Right kidney (tissue), 1 donor: ENCODE results near the gene FCER2.

Source experiments
- DNase-seq: peaks from one replicate; pipeline ENCODE4 v3.0.0-alpha.2; 2016

Gene FCER2

GRCh38 chr19:7676854-7677253 is 25.1 kb downstream of the FCER2 start, which contains the start of gene MCEMP1:
Gene MCEMP1, plus strand, starts transcription at chr19:7677090. Its CDS starts 31 bp downstream, at chr19:7677121.
- DNase-seq: no peak

DNA sequence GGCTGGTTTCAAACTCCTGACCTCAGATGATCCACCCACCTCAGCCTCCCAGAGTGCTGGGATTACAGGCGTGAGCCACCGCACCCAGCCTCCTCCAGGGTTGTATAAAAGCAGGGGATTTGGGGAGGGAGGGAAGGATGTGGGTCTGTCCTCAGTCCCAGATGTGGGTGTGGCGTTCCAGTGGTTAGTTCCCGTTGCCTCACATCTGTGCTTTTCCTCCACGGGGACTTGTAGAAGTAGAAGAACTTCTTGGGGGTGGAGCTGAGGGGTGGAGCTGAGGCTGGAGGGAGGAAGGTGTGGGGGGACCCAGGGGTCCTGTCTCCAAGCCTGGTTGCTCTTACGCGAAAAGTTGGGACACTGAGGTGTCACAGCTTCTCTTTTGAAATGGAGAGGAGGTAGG is 25.6 kb downstream of the FCER2 start:
- DNase-seq: no peak

DNA sequence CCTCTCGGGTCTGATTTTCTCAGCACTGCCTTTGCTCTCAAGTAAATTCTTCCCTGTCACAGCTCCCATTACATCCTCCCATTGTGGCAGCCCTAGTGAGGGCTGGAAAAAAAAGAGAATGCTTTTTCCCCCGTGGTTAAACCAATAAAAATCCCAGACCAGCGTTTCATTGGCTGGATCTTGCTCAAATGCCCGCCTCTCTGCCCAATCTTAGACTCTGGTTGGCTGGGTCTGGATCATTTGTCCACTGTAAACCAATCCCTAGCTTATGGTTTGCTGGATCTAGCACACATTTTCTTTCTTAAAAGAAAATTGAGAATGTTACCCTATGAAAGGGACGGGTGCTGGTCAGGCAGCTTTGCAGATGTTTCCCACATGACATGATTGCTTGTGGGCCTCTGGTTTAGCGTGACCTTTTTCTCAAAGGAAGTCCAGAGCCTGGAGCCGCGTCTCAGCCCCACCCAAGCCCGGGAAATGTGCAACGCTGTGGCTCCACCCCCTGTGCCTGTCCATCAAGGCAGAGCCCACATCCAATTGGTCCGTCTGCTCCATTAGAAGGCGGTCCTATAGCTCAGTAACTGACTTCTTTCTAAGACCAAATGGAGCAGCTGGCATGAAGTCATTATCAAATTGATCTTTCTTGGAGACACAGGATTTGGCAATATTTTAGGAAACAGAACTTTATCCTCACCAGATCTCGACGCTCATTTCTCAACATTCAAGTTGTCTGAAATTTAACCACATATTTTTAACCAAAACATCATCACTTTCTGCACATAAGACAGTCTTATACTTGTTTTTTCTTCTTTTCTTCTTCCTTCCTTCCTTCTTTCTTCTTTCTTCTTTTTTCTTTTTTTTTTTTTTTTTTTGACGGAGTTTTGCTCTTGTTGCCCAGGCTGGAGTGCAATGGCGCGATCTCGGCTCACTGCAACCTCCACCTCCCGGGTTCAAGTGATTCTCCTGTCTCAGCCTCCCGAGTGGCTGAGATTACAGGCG is 27.6 kb downstream of the FCER2 start:
- no peak for DNase-seq

- DNase-seq: no peak
Measured at GRCh38 chr19:7672522-7672921, 29.4 kb downstream of the FCER2 start.

DNA sequence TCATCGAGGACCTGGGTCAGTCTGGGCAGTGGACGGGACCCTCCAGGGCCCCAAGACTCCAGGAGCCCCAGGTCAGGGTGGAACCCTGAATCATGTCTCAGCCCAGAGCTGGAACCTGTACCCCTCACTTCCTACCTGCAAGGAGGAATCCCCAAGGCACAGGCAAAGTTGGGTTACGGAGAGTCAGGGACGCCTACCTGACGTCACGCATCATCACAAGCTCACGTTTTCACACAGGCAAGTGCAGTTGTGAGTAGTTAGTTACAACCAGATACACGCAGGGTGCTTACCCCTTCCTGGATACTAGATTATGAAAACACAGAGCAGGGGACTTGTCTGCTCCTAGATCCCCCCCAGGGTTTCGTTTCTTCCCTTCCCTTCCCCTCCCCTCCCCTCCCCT is 31.1 kb downstream of the FCER2 start:
- DNase-seq: no peak

GRCh38 chr19:7670150-7670783 is 31.7 kb downstream of the FCER2 start:
- peak; percentile 33 for DNase-seq

- DNase-seq: no peak
Measured at GRCh38 chr19:7669641-7670040, 32.3 kb downstream of the FCER2 start.

DNA sequence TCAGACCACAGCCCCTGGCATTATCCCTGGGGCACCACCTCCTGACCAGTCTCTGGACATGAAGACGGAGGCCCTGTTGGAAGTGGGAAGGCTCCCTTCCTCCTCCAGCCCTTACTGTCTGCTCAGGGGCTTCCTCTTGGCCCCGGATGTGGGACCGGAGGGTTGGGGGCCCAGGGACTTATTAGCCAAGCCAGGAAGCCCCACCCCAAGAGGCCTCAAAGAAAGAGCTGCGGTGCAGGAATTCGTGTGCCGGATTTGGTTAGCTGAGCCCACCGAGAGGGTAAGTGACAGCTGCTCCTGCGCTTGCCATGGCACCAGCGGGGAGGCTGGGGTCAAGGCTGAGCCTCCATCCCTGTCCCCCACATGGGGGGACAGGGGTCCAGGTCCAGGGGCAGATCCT is 33.1 kb downstream of the FCER2 start, which contains the start of gene RETN:
Gene RETN (plus strand): TSS at position 208 of the 400 bp plus-strand sequence. CDS start 278 bp downstream, outside the sequence.
- DNase-seq: no peak

DNA sequence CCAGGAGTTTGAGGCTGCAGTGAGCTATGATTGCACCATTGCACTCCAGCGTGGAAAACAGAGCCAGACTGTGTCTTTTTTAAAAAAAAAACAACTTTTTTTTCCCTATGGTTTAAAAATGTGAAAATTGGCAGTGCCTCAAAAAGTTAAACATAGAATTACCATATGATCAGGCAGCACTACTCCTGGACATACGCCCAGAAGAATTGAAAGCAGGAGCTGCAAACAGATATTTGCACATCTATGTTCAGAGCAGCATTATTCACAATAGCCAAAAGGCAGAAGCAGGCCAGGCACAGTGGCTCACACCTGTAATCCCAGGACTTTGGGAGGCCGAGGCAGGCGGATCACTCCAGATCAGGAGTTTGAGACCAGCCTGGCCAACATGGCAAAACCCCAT is 36.9 kb downstream of the FCER2 start:
- DNase-seq: no peak

GRCh38 chr19:7663706-7664105 is 38.2 kb downstream of the FCER2 start:
- DNase-seq: no peak

DNA sequence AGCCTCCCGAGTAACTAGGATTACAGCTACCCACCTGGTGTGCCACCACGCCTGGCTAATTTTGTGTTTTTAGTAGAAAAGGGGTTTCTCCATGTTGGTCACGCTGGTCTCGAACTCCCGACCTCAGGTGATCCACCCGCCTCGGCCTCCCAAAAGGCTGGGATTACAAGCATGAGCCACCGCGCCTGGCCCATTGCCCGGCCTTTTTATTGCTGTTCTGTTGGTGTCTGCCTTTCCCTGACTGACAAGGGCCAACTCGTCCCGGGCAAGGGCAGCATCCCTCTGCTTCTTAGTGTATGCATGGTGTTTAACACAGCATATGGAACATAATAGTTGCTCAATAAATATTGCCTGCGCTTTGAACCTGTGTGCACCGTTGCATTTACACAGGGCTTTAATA is 39.3 kb downstream of the FCER2 start:
- no peak for DNase-seq

DNA sequence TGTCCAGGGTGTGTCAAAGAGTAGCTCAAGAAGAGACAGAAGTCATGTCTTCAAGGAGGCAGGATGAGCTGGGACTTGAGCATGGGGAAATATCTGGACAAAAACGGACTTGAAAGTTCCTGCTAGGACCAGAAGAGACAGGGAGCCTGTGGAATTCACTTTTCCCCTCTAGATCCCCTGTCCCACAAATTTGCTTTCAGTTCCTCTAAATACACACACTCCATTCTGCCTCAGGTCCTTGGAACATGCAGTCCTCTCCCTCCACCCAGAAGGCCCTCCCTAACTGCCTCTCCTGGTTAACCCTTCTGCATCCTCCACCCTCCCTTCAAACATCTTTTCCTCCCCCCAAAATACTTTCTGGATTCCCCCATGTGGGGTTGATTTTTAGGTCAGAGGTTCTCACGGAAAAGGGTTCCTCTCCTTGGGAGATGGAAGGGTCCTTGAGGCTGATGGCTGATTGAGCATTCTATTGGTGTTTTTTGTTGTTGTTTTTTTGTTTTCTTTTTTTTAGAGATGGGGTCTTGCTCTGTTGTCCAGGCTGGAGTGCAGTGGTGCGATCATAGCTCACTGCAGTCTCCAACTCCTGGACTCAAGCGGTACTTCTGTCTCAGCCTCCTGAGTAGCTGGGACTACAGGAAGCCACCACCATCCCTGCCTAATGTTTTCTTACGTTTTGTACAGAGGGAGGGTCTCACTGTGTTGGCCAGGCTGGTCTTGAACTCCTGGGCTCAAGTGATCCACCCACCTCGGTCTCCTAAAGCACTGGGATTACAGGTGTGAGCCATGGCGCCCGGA is 40.0 kb downstream of the FCER2 start:
- no peak for DNase-seq

- no peak for DNase-seq
Measured at GRCh38 chr19:7658219-7658686, 43.7 kb downstream of the FCER2 start.

DNA sequence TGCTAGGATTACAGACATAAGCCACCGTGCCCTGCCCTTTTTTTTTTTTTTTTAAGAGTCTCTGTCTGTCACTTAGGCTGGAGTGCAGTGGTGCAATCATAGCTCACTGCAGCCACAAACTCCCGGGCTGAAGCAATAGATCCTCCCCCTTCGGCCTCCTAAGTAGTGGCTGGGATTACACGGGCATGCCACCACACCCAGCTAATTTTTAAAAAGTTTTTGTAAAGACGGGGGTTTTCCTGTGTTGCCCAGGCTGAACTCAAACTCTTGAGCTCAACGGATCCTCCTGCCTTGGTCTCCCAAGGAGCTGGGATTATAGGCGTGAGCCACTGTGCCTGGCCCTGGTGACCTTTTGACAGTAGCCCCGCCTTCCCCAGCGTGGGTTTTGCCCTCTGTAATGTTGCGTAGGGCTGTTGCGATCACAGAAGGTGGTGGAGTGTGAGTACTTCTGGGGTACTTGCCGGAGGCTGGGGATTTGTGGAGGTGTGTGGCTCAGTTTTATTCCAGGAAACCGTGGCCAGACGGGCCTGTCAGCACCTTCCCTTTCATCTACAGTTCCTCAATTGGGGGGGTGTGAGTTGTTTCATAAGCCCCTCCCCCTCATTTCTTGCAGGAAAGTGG is 44.7 kb downstream of the FCER2 start:
- DNase-seq: no peak

- DNase-seq: no peak
Measured at GRCh38 chr19:7655581-7655980, 46.4 kb downstream of the FCER2 start.

DNA sequence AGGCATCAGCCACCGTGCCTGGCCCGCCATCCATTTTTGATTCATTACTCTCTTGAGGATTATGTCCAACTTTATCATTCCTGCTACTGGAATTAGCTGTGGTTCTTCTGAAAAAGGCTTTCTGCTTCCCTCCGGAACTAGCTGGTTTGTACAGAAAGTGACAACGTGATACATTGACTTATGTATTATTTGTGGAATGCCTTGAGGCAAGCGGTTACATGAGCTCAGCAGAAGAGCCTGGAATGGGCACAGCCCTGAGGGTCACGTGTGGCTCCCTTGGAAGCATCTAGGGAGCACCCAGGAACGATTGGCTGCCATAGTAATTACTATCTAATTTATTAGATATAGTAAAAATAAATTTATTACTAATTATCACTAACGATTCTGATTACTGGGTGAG is 47.5 kb downstream of the FCER2 start:
- no peak for DNase-seq

DNA sequence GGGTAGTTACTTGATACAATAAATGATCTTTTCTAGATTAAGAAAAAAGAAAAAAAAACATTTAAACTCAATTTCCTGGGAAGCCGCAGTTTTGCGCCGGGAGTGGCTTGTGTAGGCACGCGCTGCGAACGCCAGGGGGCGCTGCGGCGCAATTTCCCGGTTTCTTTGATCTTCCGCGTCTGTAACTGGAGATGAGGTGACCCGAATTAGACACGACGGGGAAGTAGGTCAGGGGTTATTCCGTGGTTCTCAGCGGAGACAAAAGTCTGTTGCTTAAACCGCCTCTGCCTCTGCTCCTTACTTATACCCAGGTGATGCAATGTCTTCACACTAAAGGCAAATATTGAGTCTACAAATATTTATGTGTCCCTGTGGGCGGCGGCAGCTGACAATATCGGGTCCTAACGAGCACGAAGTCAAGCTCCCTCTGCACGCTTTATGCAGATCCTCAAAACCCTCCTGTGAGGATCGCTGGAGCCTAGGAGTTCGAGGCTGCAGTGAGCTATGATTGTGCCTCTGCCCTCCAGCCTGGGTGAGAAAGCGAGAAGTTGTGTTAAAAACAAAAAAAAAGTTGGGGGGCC is 49.8 kb downstream of the FCER2 start:
- peak; percentile 64 for DNase-seq

GRCh38 chr19:7650148-7650547 is 51.8 kb downstream of the FCER2 start:
- no peak for DNase-seq

DNA sequence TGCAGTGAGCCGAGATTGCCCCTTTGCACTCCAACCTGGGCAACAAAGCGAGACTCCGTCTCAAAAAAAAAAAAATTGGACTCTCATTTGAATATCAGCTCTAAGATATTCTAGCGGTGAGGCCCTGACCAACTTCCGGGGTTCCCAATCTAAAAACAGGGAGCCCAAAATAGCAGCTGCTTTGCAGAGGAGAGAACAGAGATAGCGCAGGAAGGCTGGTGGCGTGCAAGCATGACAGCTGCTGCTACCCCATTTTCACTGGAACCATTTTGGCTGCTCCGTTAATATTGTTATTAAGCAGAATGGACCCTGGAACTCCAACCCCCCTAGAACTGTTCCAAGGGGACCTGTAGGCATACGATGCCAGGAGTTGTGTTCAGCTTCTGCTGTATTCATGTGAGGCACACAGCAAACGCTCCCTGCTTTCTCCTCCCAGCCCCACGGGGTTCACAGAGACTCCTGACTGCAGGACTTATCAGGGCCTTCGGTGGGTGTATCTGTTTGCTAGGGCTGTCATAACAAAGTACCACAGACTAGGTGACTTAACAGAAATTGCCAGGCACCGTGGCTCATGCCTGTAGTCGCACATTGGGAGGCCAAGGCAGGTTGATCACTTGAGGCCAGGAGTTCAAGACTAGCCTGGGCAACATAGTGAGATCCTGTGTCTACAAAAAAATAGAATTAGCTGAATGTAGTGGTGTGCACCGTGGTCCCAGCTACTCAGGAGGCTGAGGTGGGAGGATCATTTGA is 53.5 kb downstream of the FCER2 start:
- DNase-seq: no peak

DNA sequence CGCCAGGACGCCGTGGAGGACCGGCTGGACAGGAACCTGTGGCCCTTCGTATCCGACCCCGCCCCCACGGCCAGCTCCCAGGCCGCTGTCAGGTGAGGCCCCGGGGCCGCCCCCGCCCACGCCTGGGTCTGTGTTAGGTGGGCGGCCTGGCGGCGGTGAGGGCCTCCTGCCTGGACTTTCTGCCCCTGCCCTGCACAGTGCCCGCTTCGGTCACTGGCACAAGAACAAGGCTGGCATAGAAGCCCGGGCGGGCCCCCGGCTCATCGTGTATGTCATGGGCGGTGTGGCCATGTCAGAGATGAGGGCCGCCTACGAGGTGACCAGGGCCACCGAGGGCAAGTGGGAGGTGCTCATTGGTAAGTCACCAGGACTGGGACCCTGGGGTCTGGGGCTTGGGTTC is 54.8 kb downstream of the FCER2 start:
- no peak for DNase-seq

DNA sequence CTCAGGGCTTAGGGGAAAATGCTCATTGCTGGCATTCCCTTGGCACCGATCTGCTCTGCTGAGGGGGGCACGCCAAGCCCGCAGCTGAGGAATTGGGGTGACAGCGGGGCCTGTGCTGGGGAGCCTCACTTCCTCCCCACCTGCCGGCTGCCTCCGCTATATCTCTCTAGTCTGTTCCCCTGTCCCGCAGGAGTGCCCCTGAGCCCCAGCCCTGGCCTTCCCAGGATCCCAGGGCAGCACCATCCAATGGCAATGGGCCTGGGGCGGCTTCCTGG is 55.6 kb downstream of the FCER2 start:
- no peak for DNase-seq
